Stimulated activated CD4-positive, alpha-beta T cell treated with anti-CD3 and anti-CD28 coated beads, TNF-alpha, amount 100 ng/mL, for 24 hours (primary cell): ENCODE results near the gene HAUS1.
"Not testable (repeated sequence)": the region's sequence is repeated elsewhere in the genome, so short reads cannot be mapped to it uniquely, and the experiment has no call there.

Experiments
- DNase-seq, 3 experiments: peaks; one replicate each; pipeline ENCODE4 v3.0.0-alpha.2; 2020; ENCODE audit warnings: low read depth in 3 of 3

The HAUS1 gene

DNA sequence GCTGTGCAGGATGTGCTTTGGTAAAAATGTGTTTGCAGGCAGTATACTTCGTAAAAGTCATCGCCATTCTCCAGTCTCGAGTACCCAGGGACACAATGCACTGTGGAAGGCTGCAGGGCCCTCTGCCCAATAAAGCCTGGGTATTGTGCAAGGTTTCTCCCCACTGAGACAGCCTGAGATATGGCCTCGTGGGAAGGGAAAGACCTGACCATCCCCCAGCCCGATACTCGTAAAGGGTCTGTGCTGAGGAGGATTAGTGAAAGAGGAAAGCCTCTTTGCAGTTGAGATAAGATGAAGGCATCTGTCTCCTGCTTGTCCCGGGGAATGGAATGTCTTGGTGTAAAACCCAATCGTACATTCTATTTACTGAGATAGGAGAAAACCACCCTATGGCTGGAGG, 15.7 kb upstream of the HAUS1 start:
- not testable (repeated sequence) for DNase-seq

- no peak for DNase-seq
These were observed 8.7 kb upstream of the HAUS1 start for GRCh38 chr18:46095532-46095931.

GRCh38 chr18:46096651-46097300, 7.4 kb upstream of the HAUS1 start:
- DNase-seq, result no peak

- DNase-seq, result peak in 1 of 3 experiments; percentile 11
These were observed 6.8 kb upstream of the HAUS1 start for GRCh38 chr18:46097431-46097800.

GRCh38 chr18:46097801-46098615, 6.2 kb upstream of the HAUS1 start, which contains the start of gene ATP5F1A:
Gene ATP5F1A, minus strand, starts transcription at chr18:46098296. Its CDS starts 65 bp downstream, at chr18:46098231.
- peak; percentile 74 to 87 (median 76) for DNase-seq

- DNase-seq, result no peak
These were observed 5.6 kb upstream of the HAUS1 start for GRCh38 chr18:46098616-46098933.

- no peak for DNase-seq
These were observed 4.7 kb upstream of the HAUS1 start for GRCh38 chr18:46099463-46099862.

DNA sequence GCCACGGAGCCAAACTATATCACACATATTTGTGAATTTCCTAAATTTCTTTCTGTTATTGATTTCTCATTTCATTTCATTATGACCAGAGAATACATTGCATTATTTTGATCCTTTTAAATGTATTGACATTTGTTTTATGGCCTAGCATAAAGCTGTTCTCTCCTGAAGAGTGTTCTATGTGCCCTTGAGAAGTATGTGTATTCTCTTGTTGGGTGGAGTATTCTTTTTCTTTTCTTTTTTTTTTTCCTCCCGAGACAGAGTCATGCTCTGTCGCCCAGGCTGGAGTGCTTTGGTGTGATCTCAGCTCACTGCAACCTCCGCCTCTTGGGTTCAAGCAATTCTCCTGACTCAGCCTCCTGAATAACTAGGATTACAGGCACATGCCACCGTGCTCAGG, 5.2 kb downstream of the HAUS1 start:
- DNase-seq, result no peak

GRCh38 chr18:46110406-46110805, 6.2 kb downstream of the HAUS1 start:
- no peak for DNase-seq

DNA sequence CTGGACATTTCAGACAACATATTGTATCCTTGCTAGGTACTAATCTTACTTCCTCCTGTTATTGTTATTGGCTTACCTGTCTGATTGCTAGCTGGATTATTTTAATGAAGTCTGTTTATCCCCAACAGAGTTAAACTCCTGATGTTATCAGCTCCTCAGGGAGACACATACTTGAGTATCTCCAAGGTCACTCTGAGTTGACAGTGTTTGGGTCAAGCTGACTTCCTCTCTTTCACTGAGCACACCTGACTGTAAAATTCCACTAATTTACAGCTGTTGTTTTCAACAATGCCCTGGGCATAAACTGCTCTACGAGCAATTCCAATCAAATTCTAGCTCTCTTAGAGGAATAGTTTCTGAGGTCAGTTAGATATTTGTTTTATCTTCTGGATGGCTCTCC, 9.6 kb downstream of the HAUS1 start:
- no peak for DNase-seq

DNA sequence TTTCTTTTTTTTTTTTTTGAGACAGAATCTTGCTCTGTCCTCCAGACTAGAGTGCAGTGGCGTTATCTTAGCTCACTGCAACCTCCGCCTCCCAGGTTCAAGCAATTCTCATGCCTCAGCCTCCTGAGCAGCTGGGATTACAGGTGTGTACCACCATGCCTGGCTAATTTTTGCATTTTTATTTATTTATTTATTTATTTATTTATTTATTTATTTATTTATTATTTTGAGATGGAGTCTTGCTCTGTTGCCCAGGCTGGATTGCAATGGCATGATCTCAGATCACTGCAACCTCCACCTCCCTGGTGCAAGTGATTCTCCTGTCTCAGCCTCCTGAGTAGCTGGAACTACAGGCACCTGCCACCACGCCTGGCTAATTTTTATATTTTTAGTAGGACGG, 22.4 kb downstream of the HAUS1 start:
- DNase-seq, result not testable (repeated sequence)

GRCh38 chr18:46130061-46130460, 25.9 kb downstream of the HAUS1 start:
- no peak for DNase-seq

DNA sequence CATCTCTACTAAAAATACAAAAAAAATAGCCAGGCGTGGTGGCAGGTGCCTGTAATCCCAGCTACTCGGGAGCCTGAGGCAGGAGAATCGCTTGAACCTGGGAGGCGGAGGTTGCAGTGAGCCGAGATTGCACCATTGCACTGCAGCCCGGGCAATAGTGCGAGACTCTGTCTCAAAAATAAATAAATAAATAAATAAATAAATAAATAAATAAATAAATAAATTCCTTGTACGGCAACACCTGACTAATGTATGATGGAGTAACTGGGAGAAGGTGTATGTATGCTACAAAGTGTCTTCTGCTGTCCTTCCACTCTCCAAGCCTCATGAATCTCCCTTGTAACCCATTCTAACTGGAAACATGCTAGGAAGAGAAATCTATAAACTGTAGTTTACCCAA, 26.4 kb downstream of the HAUS1 start:
- DNase-seq, result not testable (repeated sequence)

DNA sequence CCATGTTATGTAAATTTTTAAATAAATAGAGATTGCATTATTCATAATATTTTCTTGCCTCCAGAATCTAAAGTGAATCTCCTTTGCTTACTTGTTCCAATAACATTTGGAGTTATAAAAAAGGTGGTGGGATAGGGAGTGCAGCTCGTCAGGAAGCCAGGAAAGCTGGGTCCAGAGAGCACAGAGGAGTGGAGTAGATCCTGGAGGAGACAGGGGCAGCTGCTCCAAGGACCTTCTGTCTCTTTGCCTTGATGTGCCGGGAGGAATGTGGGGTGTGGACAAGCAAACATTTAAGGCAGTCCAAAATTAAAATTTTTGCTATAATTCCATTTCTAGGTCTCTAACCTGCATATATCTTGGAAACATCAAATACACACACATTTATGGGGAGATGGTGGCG, 29.3 kb downstream of the HAUS1 start:
- DNase-seq, result no peak

DNA sequence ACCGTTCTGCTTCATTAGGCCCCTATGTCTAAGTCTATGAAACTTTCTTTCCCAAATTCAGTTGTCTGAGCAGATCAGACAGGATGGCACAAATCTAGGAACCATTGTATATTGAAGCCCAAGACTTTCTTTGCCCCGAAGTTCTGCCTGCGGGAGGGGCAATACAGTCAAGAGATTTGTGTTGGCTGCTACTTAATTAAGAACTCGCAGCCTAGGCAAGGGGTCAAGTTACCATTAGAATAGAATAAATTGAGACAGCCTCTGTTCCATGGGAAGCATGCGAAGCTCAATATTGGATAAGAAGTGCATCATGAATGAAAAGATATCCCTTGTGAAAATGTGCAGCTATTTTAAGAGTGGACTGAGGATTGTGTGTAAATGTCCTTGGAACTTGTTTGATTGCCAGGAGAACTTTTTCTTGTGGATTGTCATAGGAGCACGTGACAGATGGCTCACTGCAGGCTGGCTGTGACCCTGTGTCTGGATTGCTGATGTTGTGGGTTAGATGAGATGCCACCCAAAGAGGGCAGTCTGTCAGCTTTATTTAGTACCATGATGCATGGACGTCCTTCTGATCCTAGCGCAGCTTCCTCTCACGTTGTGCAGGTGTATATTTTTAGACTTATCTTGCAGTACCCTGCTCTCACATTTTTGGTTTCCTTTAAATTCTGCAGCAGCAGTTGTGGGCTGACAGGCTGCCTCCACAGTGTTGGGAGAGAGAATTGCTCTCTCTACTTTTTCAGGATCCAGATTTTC, 30.9 kb downstream of the HAUS1 start:
- DNase-seq, result no peak

DNA sequence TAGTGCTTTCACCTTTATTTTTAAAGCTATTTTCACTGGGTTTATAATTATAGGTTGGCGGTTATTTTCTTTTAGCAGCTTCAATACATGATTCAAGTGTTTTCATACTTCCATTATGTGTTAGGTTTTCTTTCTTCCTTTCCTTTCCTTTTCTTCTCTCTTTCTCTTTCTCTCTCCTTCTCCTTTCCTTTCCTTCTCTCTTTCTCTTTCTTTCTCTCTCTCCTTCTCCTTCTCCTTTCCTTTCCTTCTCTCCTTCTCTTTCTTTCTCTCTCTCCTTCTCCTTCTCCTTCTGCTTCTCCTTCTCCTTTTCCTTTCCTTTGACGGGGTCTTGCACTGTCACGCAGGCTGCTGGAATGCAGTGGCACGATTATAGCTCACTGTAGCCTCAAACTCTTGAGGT, 36.0 kb downstream of the HAUS1 start:
- no peak for DNase-seq

- no peak for DNase-seq
These were observed 37.0 kb downstream of the HAUS1 start for GRCh38 chr18:46141199-46141598.

DNA sequence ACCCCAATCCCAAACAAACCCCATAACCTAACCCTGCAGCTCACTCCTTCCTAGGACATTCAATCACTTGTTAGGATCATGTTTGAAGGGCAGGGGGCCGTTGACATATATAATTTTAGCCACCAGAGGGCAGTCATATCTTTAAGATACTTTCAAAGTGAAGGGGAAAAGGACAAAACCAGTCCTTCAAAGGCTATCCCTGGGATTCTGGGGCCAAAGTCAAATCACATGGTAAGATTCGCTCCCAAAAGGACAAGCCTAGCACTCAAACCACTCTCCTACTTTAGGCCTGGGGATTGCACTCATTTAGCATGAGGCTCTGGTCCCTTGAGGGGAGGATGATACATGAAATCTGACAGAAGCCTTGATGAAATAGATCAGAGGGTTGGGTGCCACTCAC, 44.6 kb downstream of the HAUS1 start:
- DNase-seq, result no peak

- DNase-seq, result no peak
These were observed 48.2 kb downstream of the HAUS1 start for GRCh38 chr18:46152436-46152807.

DNA sequence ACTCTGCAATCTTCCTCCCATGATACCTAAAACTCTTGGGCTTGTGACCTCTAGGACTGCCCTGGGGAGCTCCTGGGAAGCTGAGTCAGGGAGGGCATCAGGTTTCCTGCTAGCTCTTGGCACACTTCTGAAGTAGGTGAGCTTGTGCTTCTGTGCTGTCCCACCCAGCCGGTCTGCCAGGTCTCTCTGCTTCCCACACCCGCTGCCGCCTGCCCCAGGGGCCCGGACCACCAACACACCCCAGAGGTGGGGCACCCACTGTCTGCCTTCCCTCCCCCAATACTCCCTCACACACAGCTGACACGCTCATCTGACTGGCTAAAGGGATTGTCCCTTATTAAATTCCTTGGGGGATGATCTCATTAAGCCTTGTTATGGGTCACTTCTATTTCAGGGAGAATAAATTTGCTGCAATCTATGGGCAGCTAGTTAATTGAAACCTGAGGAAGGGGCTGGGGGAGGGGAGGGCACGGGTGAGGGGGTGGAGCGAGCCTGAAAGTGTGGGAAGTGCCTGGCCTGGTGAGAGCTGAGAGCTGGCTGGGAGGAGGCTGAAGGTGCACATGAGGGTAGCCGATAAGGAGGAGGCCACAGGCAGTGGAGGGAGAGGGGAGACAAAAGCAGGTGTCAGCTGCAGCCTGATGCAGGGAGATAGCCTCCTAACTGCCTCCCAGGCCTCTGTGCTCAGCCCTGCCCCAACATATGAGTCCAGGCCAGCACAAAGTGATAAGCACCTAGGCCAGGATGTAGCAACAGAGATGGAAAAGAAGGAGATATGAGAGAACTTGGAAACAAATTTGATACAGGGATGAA, 48.8 kb downstream of the HAUS1 start:
- DNase-seq, result no peak

DNA sequence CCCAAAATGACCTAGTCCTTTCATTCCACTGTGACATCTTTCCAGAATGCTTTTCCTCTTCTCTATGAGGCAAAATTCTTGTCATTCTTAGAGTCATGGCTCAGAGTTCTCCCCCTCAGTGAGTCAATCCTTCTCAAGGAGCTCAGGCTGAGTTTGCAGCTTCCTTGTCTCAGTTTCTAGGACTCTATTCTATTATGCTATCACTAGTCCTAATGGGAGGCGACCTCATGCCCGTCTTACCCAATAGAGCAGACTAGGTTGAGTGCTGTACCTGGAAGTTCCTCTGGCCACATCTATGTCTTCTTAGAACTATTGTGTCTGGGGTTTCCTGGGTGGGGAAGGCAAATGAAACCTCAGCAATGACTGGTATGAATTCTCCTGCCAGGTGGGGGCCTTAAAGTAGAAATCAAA, 51.5 kb downstream of the HAUS1 start:
- DNase-seq, result peak in 1 of 3 experiments; percentile 22
